K562 (cell line): Measurements from ENCODE around the gene MYBPC3. TPM values are rescaled to one million over a fixed set of nuclear protein-coding genes. Genes with fewer than 3 reads are reported as not detected.

Experiments used
- ATAC-seq: fragments of 200-7000 bp; cut with Tn5 transposase; 3 replicates; pipeline ENCODE4 v1.9.1; 2020; ENCODE audit warnings: moderate library complexity
- BruUV-seq: library from RNA; stranded (reverse); fragments of 400-500 nt; replicated peaks from 2 replicates; lab custom pipeline; 2021; lab: Mats Ljungman, UMichigan
- CTCF ChIA-PET: fragments of 300-600 bp; formaldehyde crosslinking; extraction: SDS; loops from one replicate; lab custom pipeline; 2021; ENCODE audit warnings: low intra/inter-chr PET ratio; lab: Yijun Ruan, JAX
- POLR2A ChIA-PET: fragments of 300-600, 350-650 bp; sonication (Branson Sonifier 250); formaldehyde crosslinking; extraction: SDS; loops from one replicate; lab custom pipeline; 2021; ENCODE audit warnings: antibody characterized with exemption, inconsistent platforms; lab: Yijun Ruan, JAX
- DNase-seq, 4 experiments: peaks; one replicate each; pipeline versions ENCODE4 v3.0.0 to v3.0.0-alpha.2; 2011 to 2018; ENCODE audit warnings: low spot score in 3 of 4, mixed read lengths in 3 of 4; ENCODE audit errors: extremely low read depth in 1 of 4
- FAIRE-seq: peaks from 2 replicates; lab custom pipeline; 2011; peaks lifted over from hg19 to GRCh38; lab: Jason Lieb, UNC
- H2AFZ ChIP-seq: 2 replicates; pipeline ENCODE4 v1.6.0; 2011; ENCODE audit warnings: low read depth, low read length, control low read depth, inconsistent platforms
- H3K27ac ChIP-seq: fragments of 200-600 bp; 3 replicates; pipeline ENCODE4 v1.8.0; 2011; ENCODE audit warnings: low read depth, mild to moderate bottlenecking, control low read depth, inconsistent platforms, low read length, moderate library complexity, mixed read lengths; ENCODE audit errors: extremely low read depth
- H3K27me3 ChIP-seq, 2 experiments: fragments of 300-600 bp in 1 of 2; 2 replicates in 1 of 2; 3 replicates in 1 of 2; pipeline versions ENCODE4 v1.6.0 to v1.8.0; 2011; ENCODE audit warnings: inconsistent platforms in 2 of 2, low read length in 2 of 2, mild to moderate bottlenecking in 1 of 2, mixed read lengths in 1 of 2, moderate library complexity in 1 of 2; ENCODE audit not compliant: control insufficient read depth in 2 of 2, insufficient read depth in 2 of 2
- H3K36me3 ChIP-seq: fragments of 300-600 bp; 3 replicates; pipeline ENCODE4 v1.8.0; 2011; ENCODE audit warnings: mild to moderate bottlenecking, low read length, inconsistent platforms; ENCODE audit not compliant: control insufficient read depth, insufficient read depth
- H3K4me1 ChIP-seq, 2 experiments: fragments of 200-600 bp in 1 of 2; replicated peaks in 1 of 2; 2 replicates in 1 of 2; 3 replicates in 1 of 2; pipeline versions ENCODE4 v1.5.1 to v1.8.0; 2011; ENCODE audit warnings: inconsistent platforms in 2 of 2, low read length in 2 of 2, mild to moderate bottlenecking in 1 of 2, mixed read lengths in 1 of 2, moderate library complexity in 1 of 2; ENCODE audit not compliant: control insufficient read depth in 2 of 2, insufficient read depth in 2 of 2
- H3K4me2 ChIP-seq: 2 replicates; pipeline ENCODE4 v1.6.1; 2011; ENCODE audit warnings: low read length, control low read depth, inconsistent platforms, mixed read lengths; ENCODE audit not compliant: insufficient read depth
- H3K4me3 ChIP-seq: fragments of 200-600 bp; sonication (generic), shearing (Covaris generic); 2 replicates; pipeline ENCODE4 v1.5.1; 2016; ENCODE audit warnings: control low read depth, inconsistent platforms
- H3K79me2 ChIP-seq: fragments of 200-600 bp; 3 replicates; pipeline ENCODE4 v1.8.0; 2011; ENCODE audit warnings: low read length, inconsistent platforms; ENCODE audit not compliant: control insufficient read depth, insufficient read depth
- H3K9ac ChIP-seq, 2 experiments: 2 replicates each; pipeline versions ENCODE4 v1.6.0 to v1.6.1; 2011; ENCODE audit warnings: low read depth in 2 of 2, low read length in 2 of 2, control low read depth in 1 of 2, inconsistent platforms in 1 of 2, mild to moderate bottlenecking in 1 of 2, mixed read lengths in 1 of 2; ENCODE audit not compliant: insufficient read depth in 1 of 2
- H3K9me1 ChIP-seq: one replicate; pipeline ENCODE4 v1.6.0; 2011; ENCODE audit warnings: inconsistent platforms, mild to moderate bottlenecking, low read length, moderate library complexity; ENCODE audit not compliant: control insufficient read depth, insufficient read depth
- H3K9me3 ChIP-seq: replicated peaks from 2 replicates; pipeline ENCODE4 v1.5.1; 2011; ENCODE audit warnings: low read depth, low read length, inconsistent platforms; ENCODE audit not compliant: control insufficient read depth, insufficient read depth
- H4K20me1 ChIP-seq: replicated peaks from 2 replicates; pipeline ENCODE4 v1.6.1; 2011; ENCODE audit warnings: low read length, inconsistent platforms, mixed read lengths; ENCODE audit not compliant: control insufficient read depth, insufficient read depth
- BRD9 ChIP-seq: fragments of 450-650 bp; IDR thresholded peaks from 2 replicates; pipeline ENCODE4 v1.6.1; 2018; ENCODE audit warnings: low read depth; ENCODE audit not compliant: partially characterized antibody
- DDX20 ChIP-seq: fragments of 450-650 bp; IDR thresholded peaks from 2 replicates; pipeline ENCODE4 v1.6.1; 2016; ENCODE audit warnings: missing genetic modification characterization, low read depth, mild to moderate bottlenecking, missing compliant biosample characterization, moderate library complexity
- NUFIP1 ChIP-seq: fragments of 450-650 bp; IDR thresholded peaks from 2 replicates; pipeline ENCODE4 v1.6.1; 2018; ENCODE audit not compliant: partially characterized antibody
- PHF8 ChIP-seq: fragments of 200-600 bp; sonication (generic); IDR thresholded peaks from 2 replicates; pipeline ENCODE4 v1.6.1; 2012; ENCODE audit warnings: mixed run types, mild to moderate bottlenecking, inconsistent platforms, low read length, moderate library complexity, borderline replicate concordance
- RBFOX2 ChIP-seq: fragments of 200-400 bp; formaldehyde crosslinking; IDR thresholded peaks from 2 replicates; pipeline ENCODE4 v1.6.1; 2017; ENCODE audit warnings: low read depth, mild to moderate bottlenecking, low read length, moderate library complexity
- ZFP91 ChIP-seq: sonication (generic); formaldehyde crosslinking; IDR thresholded peaks from 2 replicates; pipeline ENCODE4 v1.8.0; 2022; ENCODE audit warnings: mild to moderate bottlenecking, missing genetic modification reagents
- ZNF431 ChIP-seq: sonication (generic); formaldehyde crosslinking; IDR thresholded peaks from 2 replicates; pipeline ENCODE4 v1.8.0; 2022; ENCODE audit warnings: mild to moderate bottlenecking, missing genetic modification reagents
- WGBS: fragments of 100-300 bp; shearing (Covaris generic); methylation state at CpG from one replicate; pipeline ENCODE4 v1.1.6; 2016; ENCODE audit warnings: low coverage, mixed read lengths; ENCODE audit not compliant: insufficient coverage; ENCODE audit errors: missing lambda C conversion rate; 5-methylcytosine and 5-hydroxymethylcytosine counted together
- in situ Hi-C: fragments of 300-500 bp; cut with MboI; formaldehyde crosslinking; loops from 4 replicates; pipeline ENCODE4 v1.15.0; 2018; ENCODE audit warnings: inconsistent platforms, mixed read lengths
- intact Hi-C: fragments of 100-400 bp; cut with micrococcal nuclease; formaldehyde crosslinking; loops from 2 replicates; pipeline ENCODE4 v1.14.2; 2022
- polyA plus RNA-seq, 8 experiments: library from polyadenylated mRNA; depleted of rRNA in 4 of 8; stranded (reverse) in 5 of 8; unstranded in 3 of 8; fragments of >200 nt; fragmentation: Nextera tagmentation in 2 of 8; fragmentation: Illumina TruSeq in 1 of 8; extraction: Ambion mirVana in 2 of 8; extraction: Trizol in 1 of 8; gene quantifications; 2 replicates each; pipeline versions ENCODE4 v1.2.1 to v1.2.3, GENCODE V29; 2011 to 2014; ENCODE audit warnings: inconsistent platforms in 1 of 8, missing spikeins in 1 of 8
- total RNA-seq, 7 experiments: library from RNA; depleted of rRNA in 6 of 7; stranded (reverse); fragments of >200 nt in 6 of 7; fragmentation: Illumina TruSeq in 2 of 7; extraction: Trizol in 2 of 7; gene quantifications; 2 replicates each; pipeline versions ENCODE4 v1.2.1 to v1.2.3, GENCODE V29; 2011 to 2021; ENCODE audit warnings: low replicate concordance in 1 of 7
- TF ChIP-seq, protein P1 (sequence below): fragments of 250-450 bp; sonication (Bioruptor Pico); IDR thresholded peaks from 2 replicates; pipeline ENCODE4 v1.4.0; 2020; ENCODE audit warnings: borderline replicate concordance

The MYBPC3 gene
- total and polyA plus RNA-seq, 9 of the 15 experiments (the other 6 are each of a cell fraction or from before 2014, with no cell fraction given): 0.01 TPM; not detected in 8

- FAIRE-seq (no peak), ATAC-seq (no peak), DNase-seq (no peak)
- no TSS peak for BruUV-seq
- Histone ChIP-seq H3K4me3 (no peak overlapping the region), H3K4me1 (no peaks in the 10 kb centered on the region), H3K9me1 (no peaks in the 10 kb centered on the region), H3K79me2 (no peaks in the 10 kb centered on the region), H2AFZ (no peak overlapping the region), H3K4me2 (no peak overlapping the region), H4K20me1 (no peaks in the 10 kb centered on the region), H3K36me3 (peaks cover 88% of the 10 kb centered on the region), H3K9ac (no peak overlapping the region), H3K27me3 (no peaks in the 10 kb centered on the region), H3K9me3 (no peaks in the 10 kb centered on the region), H3K27ac (no peak overlapping the region)
- no peak for TF ChIP-seq RBFOX2
- TF ChIP-seq, protein P1, sequence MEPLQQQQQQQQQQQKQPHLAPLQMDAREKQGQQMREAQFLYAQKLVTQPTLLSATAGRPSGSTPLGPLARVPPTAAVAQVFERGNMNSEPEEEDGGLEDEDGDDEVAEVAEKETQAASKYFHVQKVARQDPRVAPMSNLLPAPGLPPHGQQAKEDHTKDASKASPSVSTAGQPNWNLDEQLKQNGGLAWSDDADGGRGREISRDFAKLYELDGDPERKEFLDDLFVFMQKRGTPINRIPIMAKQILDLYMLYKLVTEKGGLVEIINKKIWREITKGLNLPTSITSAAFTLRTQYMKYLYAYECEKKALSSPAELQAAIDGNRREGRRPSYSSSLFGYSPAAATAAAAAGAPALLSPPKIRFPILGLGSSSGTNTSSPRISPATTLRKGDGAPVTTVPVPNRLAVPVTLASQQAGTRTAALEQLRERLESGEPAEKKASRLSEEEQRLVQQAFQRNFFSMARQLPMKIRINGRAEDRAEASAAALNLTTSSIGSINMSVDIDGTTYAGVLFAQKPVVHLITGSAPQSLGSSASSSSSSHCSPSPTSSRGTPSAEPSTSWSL (CRISPR knock-in tag): no peak
- POLR2A ChIA-PET: interaction anchor here (2.3 kb wide), 1 partner anchor 9 kb away, joined by 5 read pairs; no protein-coding TSS in a partner anchor
- 91% methylated on average over 15 of the region's 15 CpGs for WGBS
- CTCF ChIA-PET: interaction anchor here (1.1 kb wide), 1 partner anchor 400 kb away, joined by 3 read pairs; no protein-coding TSS in a partner anchor
- in situ Hi-C loops (no loop called here), intact Hi-C loops (no loop called here)
Measured at GRCh38 chr11:47289856-47290255, 62.6 kb downstream of the MYBPC3 start.

GRCh38 chr11:47288066-47288465 is 64.4 kb downstream of the MYBPC3 start:
- CTCF ChIA-PET: no interaction called here
- Histone ChIP-seq H3K9me3 (no peaks in the 10 kb centered on the region), H3K27ac (no peak overlapping the region)
- ATAC-seq: no peak
- TF ChIP-seq NUFIP1 (no peak), ZFP91 (CRISPR knock-in tag) (no peak), ZNF431 (CRISPR knock-in tag) (no peak), DDX20 (tag) (no peak), PHF8 (no peak), BRD9 (no peak)
- TF ChIP-seq, all 486 proteins: peak for 0
- no peaks in the 10 kb centered on the region for H3K27me3 ChIP-seq
- no peak overlapping the region for H3K9ac ChIP-seq
- POLR2A ChIA-PET: interaction anchor here (0.6 kb wide), 1 partner anchor 129 kb away, joined by 3 read pairs; no protein-coding TSS in a partner anchor
- H2AFZ ChIP-seq: no peak overlapping the region
- WGBS: 94% methylated on average over 5 of the region's 5 CpGs
- FAIRE-seq: no peak
- H3K79me2 ChIP-seq: no peaks in the 10 kb centered on the region
- peaks cover 91% of the 10 kb centered on the region for H3K36me3 ChIP-seq
- no peak overlapping the region for H3K4me2 ChIP-seq
- intact Hi-C loops (no loop called here), in situ Hi-C loops (no loop called here)
- H3K4me1 ChIP-seq: no peaks in the 10 kb centered on the region
- no TSS peak for BruUV-seq
- no peak overlapping the region for H3K4me3 ChIP-seq
- no peaks in the 10 kb centered on the region for H4K20me1 ChIP-seq
- no peaks in the 10 kb centered on the region for H3K9me1 ChIP-seq
- DNase-seq: no peak
